H9 (cell line): ENCODE data around the gene CCDC34. TPM values are rescaled to one million over a fixed set of nuclear protein-coding genes. Genes with fewer than 3 reads are reported as not detected.

Experiments
- DNase-seq: peaks from one replicate; pipeline ENCODE4 v3.0.0-alpha.2; 2017
- H2AFZ ChIP-seq: one replicate; pipeline ENCODE4 v1.6.1; 2013; ENCODE audit warnings: mild to moderate bottlenecking, low read length, control low read depth, moderate library complexity
- H2AK5ac ChIP-seq: 2 replicates; pipeline ENCODE4 v1.6.1; 2013; ENCODE audit warnings: low read length, control low read depth, mixed read lengths; ENCODE audit not compliant: insufficient read length
- H2BK120ac ChIP-seq: one replicate; pipeline ENCODE4 v1.6.1; 2013; ENCODE audit warnings: low read depth, mild to moderate bottlenecking, low read length, control low read depth, inconsistent platforms; ENCODE audit not compliant: poor library complexity, severe bottlenecking
- H2BK12ac ChIP-seq: 2 replicates; pipeline ENCODE4 v1.6.1; 2013; ENCODE audit warnings: low read length, control low read depth, mixed read lengths, low read depth; ENCODE audit not compliant: insufficient read length
- H2BK15ac ChIP-seq: 2 replicates; pipeline ENCODE4 v1.6.1; 2013; ENCODE audit warnings: low read depth, low read length, control low read depth
- H2BK20ac ChIP-seq: one replicate; pipeline ENCODE4 v1.6.1; 2013; ENCODE audit warnings: low read depth, mild to moderate bottlenecking, low read length, control low read depth, inconsistent platforms; ENCODE audit not compliant: poor library complexity, severe bottlenecking
- H2BK5ac ChIP-seq: 2 replicates; pipeline ENCODE4 v1.6.1; 2013; ENCODE audit warnings: low read length, control low read depth, mixed read lengths; ENCODE audit not compliant: insufficient read length
- H3K14ac ChIP-seq: 2 replicates; pipeline ENCODE4 v1.6.1; 2013; ENCODE audit warnings: low read length, control low read depth; ENCODE audit not compliant: insufficient read depth
- H3K18ac ChIP-seq: 2 replicates; pipeline ENCODE4 v1.6.1; 2013; ENCODE audit warnings: low read depth, mild to moderate bottlenecking, mixed read lengths, low read length, control low read depth; ENCODE audit not compliant: insufficient read length
- H3K23ac ChIP-seq: 2 replicates; pipeline ENCODE4 v1.6.1; 2013; ENCODE audit warnings: low read length, control low read depth, mixed read lengths, low read depth; ENCODE audit not compliant: insufficient read length
- H3K23me2 ChIP-seq: 2 replicates; pipeline ENCODE4 v1.6.1; 2013; ENCODE audit warnings: low read depth, mild to moderate bottlenecking, mixed read lengths, low read length, control low read depth; ENCODE audit not compliant: insufficient read length, poor library complexity, severe bottlenecking
- H3K27ac ChIP-seq: 2 replicates; pipeline ENCODE4 v1.5.1; 2013; ENCODE audit warnings: low read length, control low read depth, mixed read lengths, low read depth; ENCODE audit not compliant: insufficient read length
- H3K27me3 ChIP-seq: 2 replicates; pipeline ENCODE4 v1.6.1; 2013; ENCODE audit warnings: low read length, control low read depth, inconsistent platforms; ENCODE audit not compliant: insufficient read depth
- H3K4ac ChIP-seq: 2 replicates; pipeline ENCODE4 v1.6.1; 2013; ENCODE audit warnings: low read depth, mild to moderate bottlenecking, control low read depth, inconsistent platforms, low read length, moderate library complexity
- H3K4me1 ChIP-seq: 2 replicates; pipeline ENCODE4 v1.6.1; 2013; ENCODE audit warnings: low read length, control low read depth, inconsistent platforms; ENCODE audit not compliant: insufficient read depth
- H3K4me2 ChIP-seq: 2 replicates; pipeline ENCODE4 v1.6.1; 2013; ENCODE audit warnings: low read length, control low read depth, mixed read lengths; ENCODE audit not compliant: insufficient read length, insufficient read depth
- H3K56ac ChIP-seq: 2 replicates; pipeline ENCODE4 v1.6.1; 2013; ENCODE audit warnings: low read depth, mild to moderate bottlenecking, mixed read lengths, low read length, control low read depth; ENCODE audit not compliant: insufficient read length
- H3K79me1 ChIP-seq: 2 replicates; pipeline ENCODE4 v1.6.1; 2013; ENCODE audit warnings: low read depth, mild to moderate bottlenecking, moderate library complexity, low read length, control low read depth, inconsistent platforms; ENCODE audit not compliant: insufficient read depth, poor library complexity, severe bottlenecking
- H3K79me2 ChIP-seq: 2 replicates; pipeline ENCODE4 v1.6.1; 2013; ENCODE audit warnings: low read length, control low read depth, inconsistent platforms; ENCODE audit not compliant: insufficient read depth
- H3K9ac ChIP-seq: 2 replicates; pipeline ENCODE4 v1.6.1; 2013; ENCODE audit warnings: low read length, control low read depth, mixed read lengths; ENCODE audit not compliant: insufficient read length; ENCODE audit errors: extremely low read depth
- H3K9me3 ChIP-seq: one replicate; pipeline ENCODE4 v1.6.1; 2013; ENCODE audit warnings: low read depth, low read length, inconsistent platforms; ENCODE audit not compliant: control insufficient read depth
- H3T11ph ChIP-seq: one replicate; pipeline ENCODE4 v1.6.1; 2013; ENCODE audit warnings: mild to moderate bottlenecking, low read length, control low read depth, inconsistent platforms
- H4K20me1 ChIP-seq: one replicate; pipeline ENCODE4 v1.6.1; 2013; ENCODE audit not compliant: control insufficient read depth, insufficient read length, insufficient read depth
- H4K5ac ChIP-seq: 2 replicates; pipeline ENCODE4 v1.6.1; 2013; ENCODE audit warnings: low read depth, mild to moderate bottlenecking, mixed read lengths, low read length, control low read depth; ENCODE audit not compliant: insufficient read length
- H4K8ac ChIP-seq: replicated peaks from 2 replicates; pipeline ENCODE4 v1.6.1; 2013; ENCODE audit warnings: low read length, control low read depth, mixed read lengths, low read depth; ENCODE audit not compliant: insufficient read length
- H4K91ac ChIP-seq: 2 replicates; pipeline ENCODE4 v1.6.1; 2013; ENCODE audit warnings: low read depth, mild to moderate bottlenecking, moderate library complexity, mixed read lengths, low read length, control low read depth; ENCODE audit not compliant: insufficient read length
- H3K27ac Mint-ChIP-seq, 3 experiments: 2 replicates in 2 of 3; 3 replicates in 1 of 3; pipeline ENCODE4 v1.8.0; 2020 to 2021; ENCODE audit warnings: mixed read lengths in 3 of 3, mild to moderate bottlenecking in 1 of 3, moderate library complexity in 1 of 3
- H3K27me3 Mint-ChIP-seq: 2 replicates; pipeline ENCODE4 v1.8.0; 2021; ENCODE audit warnings: low read depth, mild to moderate bottlenecking, moderate library complexity, mixed read lengths
- H3K36me3 Mint-ChIP-seq, 3 experiments: 2 replicates in 2 of 3; 3 replicates in 1 of 3; pipeline ENCODE4 v1.8.0; 2020 to 2021; ENCODE audit warnings: low read depth in 3 of 3, mixed read lengths in 3 of 3; ENCODE audit not compliant: insufficient read depth in 1 of 3
- H3K4me1 Mint-ChIP-seq, 2 experiments: 2 replicates each; pipeline ENCODE4 v1.8.0; 2020; ENCODE audit warnings: mixed read lengths in 2 of 2
- H3K4me3 Mint-ChIP-seq, 2 experiments: 2 replicates in 1 of 2; 3 replicates in 1 of 2; pipeline ENCODE4 v1.8.0; 2020 to 2021; ENCODE audit warnings: mild to moderate bottlenecking in 2 of 2, mixed read lengths in 2 of 2, moderate library complexity in 1 of 2
- H3K9me3 Mint-ChIP-seq, 2 experiments: 2 replicates in 1 of 2; 3 replicates in 1 of 2; pipeline ENCODE4 v1.8.0; 2020; ENCODE audit warnings: mild to moderate bottlenecking in 2 of 2, mixed read lengths in 2 of 2, moderate library complexity in 1 of 2
- CTCF ChIP-seq: fragments of 200-600 bp; sonication (generic); conservative IDR thresholded peaks from 3 replicates; pipeline ENCODE4 v1.8.0; 2021; ENCODE audit warnings: antibody characterized with exemption, mild to moderate bottlenecking
- WGBS: extraction: QIAGEN DNeasy Blood & Tissue Kit; methylation state at CpG from one replicate; pipeline ENCODE4 v1.1.7; 2013; ENCODE audit warnings: missing lambda C conversion rate, low lambda C conversion rate, mixed read lengths; ENCODE audit not compliant: insufficient read length; ENCODE audit errors: extremely low coverage; 5-methylcytosine and 5-hydroxymethylcytosine counted together
- total RNA-seq: library from RNA; stranded (reverse); gene quantifications from 2 replicates; pipeline ENCODE4 v1.2.1, GENCODE V29; 2021

The CCDC34 gene
- total RNA-seq, 1 experiment from 2014 or later = 25.2 TPM

GRCh38 chr11:27291954-27292636 is 70.9 kb downstream of the CCDC34 start:
- peaks cover 14% of the 10 kb centered on the region for H3K9me3 ChIP-seq
- H2BK12ac ChIP-seq = no peak overlapping the region
- no peak overlapping the region for H2AK5ac ChIP-seq
- H3K23ac ChIP-seq = no peak overlapping the region
- no peaks in the 10 kb centered on the region for H3K79me2 ChIP-seq
- no peak overlapping the region for H3K4ac ChIP-seq
- H3K23me2 ChIP-seq = no peaks in the 10 kb centered on the region
- H3K27ac ChIP-seq = no peak overlapping the region
- H2BK15ac ChIP-seq = no peak overlapping the region
- H3K4me2 ChIP-seq = no peak overlapping the region
- H3K14ac ChIP-seq = no peak overlapping the region
- no peak for TF ChIP-seq CTCF
- H4K20me1 ChIP-seq = peaks cover 2% of the 10 kb centered on the region
- no CpG with 5 or more reads among the region's 5 CpGs for WGBS
- H3K27me3 ChIP-seq = no peaks in the 10 kb centered on the region
- H3K9ac ChIP-seq = no peak overlapping the region
- no peak for DNase-seq
- H2BK120ac ChIP-seq = no peak overlapping the region
- no peak overlapping the region for H2AFZ ChIP-seq
- H2BK5ac ChIP-seq = no peak overlapping the region
- H3T11ph ChIP-seq = no peak overlapping the region
- H2BK20ac ChIP-seq = no peak overlapping the region
- no peaks in the 10 kb centered on the region for H3K4me1 ChIP-seq
- no peak overlapping the region for H3K18ac ChIP-seq
- H3K79me1 ChIP-seq = no peaks in the 10 kb centered on the region
- no peak overlapping the region for H4K91ac ChIP-seq
- Mint-ChIP-seq H3K4me1 (peaks cover 19% of the 10 kb centered on the region in 2 experiments), H3K4me3 (no peak overlapping the region), H3K9me3 (peaks cover 32 to 34% of the 10 kb centered on the region in 2 experiments), H3K27ac (no peak overlapping the region), H3K36me3 (peaks cover 24 to 36% (median 28%) of the 10 kb centered on the region in 3 experiments), H3K27me3 (no peaks in the 10 kb centered on the region; the same call in 1 of the 2 replicates)
- no peak overlapping the region for H3K56ac ChIP-seq
- H4K5ac ChIP-seq = no peak overlapping the region
- no peak overlapping the region for H4K8ac ChIP-seq
